Spleen (tissue), 7 donors: Measurements from ENCODE around the gene LRP1B.

ENCODE experiments used
- CTCF ChIP-seq, 11 experiments: fragments of 200-600 bp in 7 of 11; fragments of 450-650 bp in 4 of 11; sonication (generic) in 4 of 11; IDR thresholded peaks in 8 of 11; conservative IDR thresholded peaks in 3 of 11; 1 replicate in 7 of 11; 2 replicates in 4 of 11; pipeline versions ENCODE4 v1.4.0 to v1.8.0; 2016 to 2021; ENCODE audit warnings: antibody characterized with exemption in 11 of 11, inconsistent platforms in 4 of 11, mild to moderate bottlenecking in 1 of 11
- POLR2A ChIP-seq, 3 donors: fragments of 450-650 bp; IDR thresholded peaks; one replicate each; pipeline ENCODE4 v1.5.1; 2017; ENCODE audit warnings: antibody characterized with exemption in 3 of 3, mild to moderate bottlenecking in 1 of 3
- POLR2AphosphoS5 ChIP-seq, 3 donors: sonication (generic); formaldehyde crosslinking; IDR thresholded peaks; one replicate each; pipeline ENCODE4 v1.5.1; 2017; ENCODE audit warnings: antibody characterized with exemption in 3 of 3
- donor health status: DM: no; HTN: no; CAD: no; lungs with moderate emphysema.
- donor health status: DM: no; HTN: no; CAD: no.
- donor health status: DM: no; HTN: no; CAD: no.

GRCh38 chr2:141554810-141555209, 576.0 kb downstream of the LRP1B start:
- TF ChIP-seq POLR2AphosphoS5 (IDR thresholded peaks at IDR 0.05), result no peak
- TF ChIP-seq POLR2A (IDR thresholded peaks at IDR 0.05), result no peak
- TF ChIP-seq CTCF (IDR thresholded peaks at IDR 0.05 in 8 of 11, conservative IDR thresholded peaks at IDR 0.05 in 3 of 11), result peak in 2 of 11 experiments; percentile 11 to 37
